GM19035 (cell line): ENCODE results near the gene HDLBP.

Source experiments
- ATAC-seq: cut with Tn5 transposase; IDR thresholded peaks from one replicate; pipeline ENCODE4 v1.9.1; 2021; ENCODE audit not compliant: unreplicated experiment

Gene HDLBP, protein sequence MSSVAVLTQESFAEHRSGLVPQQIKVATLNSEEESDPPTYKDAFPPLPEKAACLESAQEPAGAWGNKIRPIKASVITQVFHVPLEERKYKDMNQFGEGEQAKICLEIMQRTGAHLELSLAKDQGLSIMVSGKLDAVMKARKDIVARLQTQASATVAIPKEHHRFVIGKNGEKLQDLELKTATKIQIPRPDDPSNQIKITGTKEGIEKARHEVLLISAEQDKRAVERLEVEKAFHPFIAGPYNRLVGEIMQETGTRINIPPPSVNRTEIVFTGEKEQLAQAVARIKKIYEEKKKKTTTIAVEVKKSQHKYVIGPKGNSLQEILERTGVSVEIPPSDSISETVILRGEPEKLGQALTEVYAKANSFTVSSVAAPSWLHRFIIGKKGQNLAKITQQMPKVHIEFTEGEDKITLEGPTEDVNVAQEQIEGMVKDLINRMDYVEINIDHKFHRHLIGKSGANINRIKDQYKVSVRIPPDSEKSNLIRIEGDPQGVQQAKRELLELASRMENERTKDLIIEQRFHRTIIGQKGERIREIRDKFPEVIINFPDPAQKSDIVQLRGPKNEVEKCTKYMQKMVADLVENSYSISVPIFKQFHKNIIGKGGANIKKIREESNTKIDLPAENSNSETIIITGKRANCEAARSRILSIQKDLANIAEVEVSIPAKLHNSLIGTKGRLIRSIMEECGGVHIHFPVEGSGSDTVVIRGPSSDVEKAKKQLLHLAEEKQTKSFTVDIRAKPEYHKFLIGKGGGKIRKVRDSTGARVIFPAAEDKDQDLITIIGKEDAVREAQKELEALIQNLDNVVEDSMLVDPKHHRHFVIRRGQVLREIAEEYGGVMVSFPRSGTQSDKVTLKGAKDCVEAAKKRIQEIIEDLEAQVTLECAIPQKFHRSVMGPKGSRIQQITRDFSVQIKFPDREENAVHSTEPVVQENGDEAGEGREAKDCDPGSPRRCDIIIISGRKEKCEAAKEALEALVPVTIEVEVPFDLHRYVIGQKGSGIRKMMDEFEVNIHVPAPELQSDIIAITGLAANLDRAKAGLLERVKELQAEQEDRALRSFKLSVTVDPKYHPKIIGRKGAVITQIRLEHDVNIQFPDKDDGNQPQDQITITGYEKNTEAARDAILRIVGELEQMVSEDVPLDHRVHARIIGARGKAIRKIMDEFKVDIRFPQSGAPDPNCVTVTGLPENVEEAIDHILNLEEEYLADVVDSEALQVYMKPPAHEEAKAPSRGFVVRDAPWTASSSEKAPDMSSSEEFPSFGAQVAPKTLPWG (N-terminal part only)

DNA sequence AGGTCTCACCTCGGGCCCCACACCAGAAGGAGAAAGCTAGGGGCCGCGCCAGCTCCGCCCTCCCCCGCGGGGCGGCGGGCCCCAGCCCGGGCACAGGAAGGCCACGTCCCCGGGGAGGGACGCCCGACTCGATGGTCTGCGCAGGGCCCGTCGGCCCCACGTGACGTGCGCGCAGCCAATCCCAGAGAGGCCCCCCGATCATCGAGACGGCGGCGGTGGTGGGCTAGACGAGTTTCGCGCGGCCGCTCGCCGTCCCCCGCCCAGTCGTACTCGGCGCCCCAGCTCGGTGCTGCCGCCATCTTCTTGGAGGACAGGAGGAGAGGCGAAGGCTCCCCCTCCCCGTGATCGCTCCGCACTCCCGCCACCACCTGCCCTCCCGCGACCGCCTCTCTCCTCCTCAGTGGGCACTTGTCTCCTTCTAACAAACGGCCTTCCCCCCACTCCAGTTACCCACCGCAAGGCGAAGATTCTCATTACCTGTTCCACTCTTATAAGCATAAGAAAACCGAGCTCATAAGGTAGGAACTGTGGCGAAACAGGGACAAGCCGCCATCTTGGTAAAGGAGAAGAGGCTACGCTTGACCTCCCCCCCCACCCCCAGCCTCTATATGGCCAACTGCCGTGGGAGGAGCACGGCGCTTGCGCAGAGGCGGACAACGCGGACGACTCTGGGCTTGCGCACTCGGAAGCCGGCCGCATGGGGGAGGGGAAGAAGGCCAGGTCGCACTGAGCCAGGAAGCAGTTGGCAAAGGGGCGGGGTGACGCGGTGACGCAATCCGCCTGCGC, at the start of gene HDLBP:
Gene HDLBP (minus strand): TSS at position 580 of the 786 bp plus-strand sequence. CDS start 48,803 bp downstream, outside the sequence.
- peak; percentile 66 for ATAC-seq

DNA sequence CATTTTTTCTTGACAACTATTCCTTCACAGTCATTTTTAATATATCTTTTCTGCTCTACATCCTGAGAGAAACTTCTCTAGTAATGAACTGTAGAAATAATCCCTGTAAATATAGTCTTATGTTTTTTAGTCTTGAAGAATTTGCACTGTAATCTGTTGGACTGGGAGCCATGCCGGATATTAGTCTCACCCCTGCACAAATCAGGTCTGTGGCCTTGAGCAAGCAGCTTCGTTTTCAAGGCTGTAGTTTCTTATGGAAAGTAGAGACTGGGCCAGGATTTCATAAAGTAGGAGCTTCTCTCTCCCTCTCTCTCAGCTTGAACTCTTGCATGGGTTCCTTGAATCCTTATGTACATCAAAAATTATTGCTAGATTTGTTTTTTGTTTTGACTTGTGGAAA, 49.3 kb upstream of the HDLBP start:
- no peak for ATAC-seq

DNA sequence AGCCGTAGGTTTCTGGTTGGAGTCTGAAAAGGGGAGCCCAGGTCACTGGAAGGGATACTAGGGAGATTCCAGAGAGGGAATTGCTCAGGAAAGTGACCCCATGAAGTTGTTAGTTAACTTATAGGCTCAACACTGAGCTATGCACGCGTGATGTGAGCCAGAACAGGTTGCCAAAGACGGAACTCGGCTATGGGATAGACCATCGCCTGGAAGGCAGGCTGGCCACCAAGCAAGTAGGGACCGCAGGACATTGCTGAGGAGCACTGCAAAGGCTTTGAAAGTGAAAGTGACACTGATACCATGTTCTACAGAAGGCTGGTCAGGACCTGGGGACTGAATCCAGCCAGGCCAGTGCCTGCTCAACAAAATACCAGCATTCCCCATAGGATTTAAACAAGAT, 48.0 kb upstream of the HDLBP start:
- no peak for ATAC-seq

DNA sequence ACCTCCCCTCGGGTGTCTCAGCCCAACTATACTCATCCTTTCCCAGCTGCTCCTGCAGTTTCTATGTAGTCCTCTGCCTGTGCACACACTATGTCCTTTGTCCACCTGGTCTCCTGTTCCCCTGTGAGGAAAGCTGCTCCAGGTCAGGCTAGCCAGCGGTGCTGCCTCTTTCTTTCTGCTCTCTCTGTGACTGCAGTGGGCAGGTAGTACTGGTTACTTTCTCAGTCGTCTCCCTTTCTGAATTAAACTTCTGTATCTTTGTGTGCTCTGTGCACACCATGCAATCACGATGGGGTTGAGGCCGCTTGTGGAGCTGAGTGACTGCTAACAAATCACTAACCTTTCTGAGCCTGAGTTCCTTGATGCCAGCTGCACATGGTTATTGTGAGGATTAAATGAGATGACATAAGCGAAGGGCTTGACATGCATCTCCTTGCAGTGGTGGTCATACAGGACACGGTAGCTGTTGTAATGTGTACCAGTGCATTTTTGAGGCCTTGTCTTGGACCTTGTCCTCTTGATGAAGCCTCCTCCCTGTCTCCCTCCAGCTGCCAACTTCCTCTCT, 44.1 kb upstream of the HDLBP start:
- no peak for ATAC-seq

DNA sequence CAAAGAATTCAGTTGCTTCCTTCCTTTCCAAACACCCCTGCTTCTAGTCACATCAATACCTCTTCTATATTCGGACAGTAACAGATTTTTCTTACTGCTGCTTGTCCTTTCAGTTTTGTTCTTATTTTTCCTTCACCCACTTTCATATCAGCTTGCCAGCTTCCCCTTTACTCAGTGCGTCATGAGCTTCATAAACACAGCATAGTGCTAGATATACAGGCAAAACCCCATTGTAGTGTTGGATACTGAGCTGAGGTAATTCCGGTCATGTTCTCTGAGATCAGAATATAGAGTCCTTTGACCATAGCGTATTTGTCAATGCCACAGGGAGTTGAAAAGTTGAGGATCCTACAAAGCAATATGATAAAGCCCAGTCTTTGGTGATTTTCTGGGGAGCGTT, 43.0 kb upstream of the HDLBP start:
- peak; percentile 33 for ATAC-seq

DNA sequence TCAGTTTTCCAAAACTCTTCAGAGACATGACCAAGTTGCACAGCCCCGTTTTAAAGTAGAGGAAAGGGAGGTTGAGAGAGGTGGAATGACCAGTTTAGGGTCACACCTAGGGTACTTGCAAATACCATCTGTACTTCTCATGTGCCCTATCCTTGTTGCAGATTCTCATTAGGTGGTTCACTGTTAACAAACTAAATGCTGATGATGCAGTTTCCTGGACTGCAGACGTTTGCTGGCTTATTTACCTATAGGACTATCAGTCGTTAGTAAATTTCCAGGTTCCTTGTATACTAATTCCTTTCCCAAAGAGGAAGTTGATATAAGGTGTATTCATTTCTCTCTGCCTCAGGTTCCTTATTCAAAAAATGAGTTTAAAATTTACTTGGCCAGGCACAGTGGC, 42.1 kb upstream of the HDLBP start:
- ATAC-seq: no peak

DNA sequence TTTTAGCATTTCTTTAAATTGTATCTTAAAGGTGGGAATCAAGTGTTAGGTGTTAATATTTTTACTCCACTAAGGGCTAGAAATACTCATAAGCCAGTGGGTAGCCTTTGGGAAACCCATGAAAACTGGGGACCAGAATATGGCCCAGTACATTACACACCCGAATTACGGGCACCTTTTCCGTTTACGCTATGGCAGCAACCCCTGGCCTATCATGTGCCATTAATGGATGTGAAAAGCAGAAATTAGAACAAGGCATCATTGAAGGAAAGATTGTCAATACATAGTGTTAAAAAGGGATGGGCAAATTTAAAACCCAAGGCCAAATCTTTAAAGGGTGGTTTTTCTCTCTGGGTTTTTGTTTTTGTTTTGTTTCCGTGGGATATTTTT, 41.4 kb upstream of the HDLBP start:
- no peak for ATAC-seq

DNA sequence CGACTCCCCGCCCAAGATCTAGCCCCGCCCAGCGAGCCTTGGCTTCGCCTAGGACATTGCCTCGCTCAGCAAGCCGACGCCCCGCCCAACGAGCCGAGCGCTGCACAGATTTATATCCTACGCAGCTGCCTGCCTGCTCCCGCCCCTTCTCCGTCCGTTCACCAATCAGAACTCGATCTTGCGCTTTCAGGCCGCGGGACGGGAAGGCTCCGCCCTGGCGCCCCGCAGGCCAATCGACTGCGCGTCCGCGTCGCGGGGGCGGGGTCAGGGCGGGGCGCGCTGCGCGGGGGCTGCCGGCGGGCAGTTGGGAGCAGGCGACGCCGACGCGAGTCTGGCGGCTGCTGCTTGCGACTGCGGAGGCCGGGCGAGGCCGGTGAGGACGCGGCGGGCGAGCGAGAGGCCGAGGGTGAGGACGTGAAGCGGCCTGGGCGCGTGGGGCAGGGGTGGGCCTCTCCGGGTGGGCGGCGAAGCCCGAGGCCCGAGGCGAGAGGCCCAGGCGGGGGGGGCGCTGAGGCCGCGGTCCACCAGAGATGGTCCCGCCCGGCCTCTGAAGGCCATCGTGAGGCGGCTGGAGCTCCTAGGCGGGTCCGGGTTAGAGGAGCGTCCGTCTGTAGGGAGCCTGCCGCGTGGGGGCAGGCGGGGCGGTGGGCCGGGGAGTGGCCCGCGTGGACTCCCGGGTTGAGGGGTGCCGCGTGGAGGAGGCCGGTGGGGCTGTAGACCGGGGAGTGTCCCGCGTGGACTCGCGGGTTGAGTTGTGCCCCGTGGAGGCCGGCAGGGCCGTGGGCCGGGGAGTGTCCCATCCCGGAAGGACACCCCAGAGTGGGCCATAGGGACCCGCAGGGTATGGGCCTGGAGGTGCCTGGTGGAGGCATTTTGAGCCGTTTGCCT, 40.8 kb upstream of the HDLBP start, which contains the start of gene FARP2:
Gene FARP2 (plus strand): TSS at position 303 of the 888 bp plus-strand sequence. CDS start 16,823 bp downstream, outside the sequence.
- ATAC-seq: peak; percentile 78

DNA sequence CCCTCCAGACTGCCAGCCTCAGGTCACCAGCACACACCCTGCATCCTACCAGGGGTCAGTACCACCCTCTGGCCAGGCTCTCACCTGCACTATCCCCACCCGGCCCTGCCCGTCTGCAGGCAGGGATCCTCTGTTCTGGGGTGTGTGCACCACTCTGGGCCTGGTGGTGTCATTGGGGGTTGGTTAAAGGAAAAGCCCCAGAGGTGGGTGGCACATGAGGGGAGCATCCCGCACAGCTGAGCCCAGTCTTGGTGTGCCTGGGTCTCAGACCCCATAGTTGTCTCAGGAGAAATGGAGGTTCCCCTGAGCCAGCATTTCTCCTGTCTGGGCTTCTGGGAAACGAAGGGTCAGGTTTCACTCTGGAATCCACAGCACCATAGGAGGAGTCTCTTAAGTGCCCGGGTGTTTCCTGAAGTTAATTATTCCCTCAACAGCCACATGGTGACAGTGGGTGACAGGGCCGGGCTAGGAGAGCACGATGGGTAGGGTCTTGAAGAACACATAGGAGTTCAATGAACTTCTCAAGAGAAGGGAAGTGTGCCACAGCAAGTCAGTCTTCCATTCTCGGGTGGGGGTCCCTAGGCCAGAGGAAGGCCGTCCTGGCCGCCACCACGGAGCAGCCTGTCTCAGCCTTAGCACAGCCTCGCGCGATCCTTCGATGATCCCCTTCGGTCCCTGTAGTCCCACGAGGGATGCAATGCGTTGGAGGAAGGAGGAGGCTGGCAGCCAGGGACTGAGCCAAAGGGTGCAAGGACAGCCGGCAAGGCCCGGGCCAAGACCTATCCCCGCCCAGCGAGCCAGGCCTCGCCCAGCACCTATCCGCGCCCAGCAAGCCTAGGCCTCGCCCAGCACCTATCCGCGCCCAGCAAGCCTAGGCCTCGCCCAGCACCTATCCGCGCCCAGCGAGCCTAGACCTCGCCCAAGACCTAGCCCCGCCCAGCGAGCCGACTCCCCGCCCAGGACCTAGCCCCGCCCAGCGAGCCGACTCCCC, 39.5 kb upstream of the HDLBP start:
- peak; percentile 43 for ATAC-seq

DNA sequence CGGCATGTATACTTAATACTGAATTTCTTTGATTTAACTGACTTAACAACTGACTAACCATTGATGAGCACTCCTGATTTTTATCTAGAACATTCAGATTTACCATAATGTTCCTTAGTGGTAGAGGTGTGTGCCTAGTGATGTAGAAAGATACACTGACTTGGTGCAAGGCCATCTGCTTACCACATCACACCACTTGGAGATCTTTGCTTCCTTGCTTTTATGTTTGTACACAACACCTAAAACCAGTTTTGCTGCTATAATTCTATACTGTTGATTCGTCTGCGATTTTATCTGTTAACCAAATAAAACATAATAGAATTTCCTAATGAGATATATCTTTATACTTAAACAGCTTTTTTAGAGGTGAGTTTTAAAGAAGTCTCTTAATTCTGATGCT, 36.8 kb upstream of the HDLBP start:
- no peak for ATAC-seq

DNA sequence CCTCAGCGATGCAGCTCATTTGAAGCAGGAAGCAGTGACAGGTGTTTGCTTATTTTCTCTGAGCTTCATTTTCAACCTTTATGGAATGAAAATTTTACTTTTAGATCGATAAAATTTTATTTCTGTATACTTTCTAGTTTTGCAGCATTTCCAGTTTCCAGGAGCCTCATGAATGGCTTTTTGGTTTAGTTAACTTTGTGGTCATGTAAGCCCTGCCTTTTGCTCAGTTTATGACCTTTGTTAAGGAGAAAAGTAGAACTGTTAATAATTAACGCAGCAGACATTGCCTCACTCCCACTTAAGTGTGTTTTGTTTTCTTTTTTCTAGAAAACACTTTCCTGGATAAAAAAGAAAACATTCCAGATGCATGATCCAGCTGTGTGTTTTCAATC, 36.2 kb upstream of the HDLBP start:
- no peak for ATAC-seq

DNA sequence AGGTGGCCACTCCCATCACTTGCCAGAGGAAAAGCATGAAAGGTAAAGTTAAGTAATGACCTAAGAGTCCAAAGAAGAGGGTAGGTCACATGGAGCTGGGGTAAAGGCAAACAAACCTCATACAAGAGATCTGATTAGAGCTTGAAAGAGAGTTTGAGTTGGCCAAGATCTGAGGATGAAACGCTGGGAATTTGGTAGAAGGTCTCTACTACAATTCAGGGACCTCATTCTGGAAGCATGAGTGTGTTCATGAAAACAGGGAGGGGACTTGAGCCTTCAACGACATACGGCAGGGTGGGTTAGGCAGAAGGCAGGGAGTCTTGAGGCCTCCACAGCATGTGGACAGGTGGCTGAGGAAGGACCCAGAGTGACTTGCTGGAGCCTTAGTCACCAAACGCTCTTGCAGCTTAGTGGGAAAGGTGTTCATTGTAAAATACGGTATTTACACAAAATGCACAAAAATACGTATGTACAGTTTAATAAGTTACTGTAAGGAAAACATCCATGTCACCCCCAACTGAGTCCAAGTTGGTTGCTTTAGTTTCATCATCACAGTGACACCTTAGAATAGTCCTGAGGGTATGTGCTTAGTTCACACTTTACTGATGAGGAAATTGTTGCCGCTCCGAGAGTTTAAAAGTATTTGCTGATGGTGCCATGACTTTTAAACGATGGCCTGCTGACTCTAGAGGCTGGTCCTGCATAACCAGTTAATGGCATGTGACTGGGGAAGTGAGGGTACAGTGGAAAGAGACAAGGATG, 35.6 kb upstream of the HDLBP start:
- ATAC-seq: no peak

DNA sequence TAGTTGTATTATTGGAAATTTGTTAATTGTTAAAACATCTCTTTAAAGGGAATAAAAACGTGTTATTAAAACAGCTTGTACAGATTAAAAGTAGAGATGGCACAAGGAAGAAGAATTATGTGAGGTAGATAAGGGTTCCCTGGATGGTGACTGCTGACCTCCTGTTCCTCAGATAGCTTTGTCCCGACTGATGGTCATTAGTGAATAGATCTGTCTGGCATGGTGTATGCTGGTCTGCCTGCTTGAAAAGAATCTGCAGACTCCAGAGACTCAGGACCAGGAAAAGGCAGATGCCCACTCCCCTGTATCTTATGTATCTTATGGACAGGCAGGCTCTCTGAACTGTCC, 35.0 kb upstream of the HDLBP start:
- no peak for ATAC-seq

DNA sequence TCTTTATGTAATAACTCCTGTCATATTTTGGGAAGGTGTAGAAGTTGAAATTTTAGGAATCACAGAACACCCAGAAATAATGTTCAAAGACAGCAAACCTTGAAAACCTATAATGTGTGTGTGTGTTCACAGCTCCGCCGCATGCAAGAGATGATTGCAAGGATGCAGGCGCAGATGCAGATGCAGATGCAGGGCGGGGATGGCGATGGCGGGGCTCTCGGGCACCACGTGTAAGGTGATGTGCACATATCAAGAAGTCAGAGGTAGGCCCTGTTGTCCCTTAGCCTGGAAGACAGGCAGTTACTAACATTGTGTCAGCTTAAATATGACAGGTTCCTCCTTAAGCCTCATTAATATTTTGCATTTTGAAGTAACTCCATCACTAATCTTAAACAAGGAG, 34.5 kb upstream of the HDLBP start:
- ATAC-seq: no peak

DNA sequence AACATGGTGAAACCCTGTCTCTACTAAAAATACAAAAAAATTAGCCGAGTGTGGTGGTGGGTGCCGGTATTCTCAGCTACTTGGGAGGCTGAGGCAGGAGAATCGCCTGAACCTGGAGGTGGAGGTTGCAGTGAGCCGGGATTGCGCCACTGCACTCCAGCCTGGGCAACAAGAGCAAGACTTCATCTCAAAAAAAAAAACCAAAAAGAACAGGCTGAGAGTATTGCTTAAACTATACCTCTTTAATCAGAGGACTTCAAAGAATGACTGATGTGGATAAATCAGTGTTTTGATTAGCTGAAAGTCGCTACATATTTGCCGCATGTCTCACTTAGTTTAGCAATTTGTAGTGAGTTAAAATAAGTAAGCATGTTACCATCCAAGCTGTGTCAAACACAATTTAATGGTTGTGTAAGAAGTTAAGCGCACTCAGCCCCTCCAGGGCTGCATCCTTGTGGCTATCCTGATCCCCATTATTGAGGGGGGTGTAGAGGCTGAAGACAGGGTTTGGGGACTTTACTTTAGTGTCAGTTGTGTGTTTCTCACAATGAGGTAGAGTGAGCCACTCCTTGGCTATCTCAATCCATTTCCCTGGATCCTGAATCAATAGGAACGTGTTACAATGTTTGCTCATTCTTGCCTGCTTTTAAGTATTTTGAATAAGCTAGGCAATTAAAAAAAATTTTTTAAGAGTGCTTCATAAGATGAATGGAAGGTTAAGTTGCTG, 29.6 kb upstream of the HDLBP start:
- ATAC-seq: no peak

DNA sequence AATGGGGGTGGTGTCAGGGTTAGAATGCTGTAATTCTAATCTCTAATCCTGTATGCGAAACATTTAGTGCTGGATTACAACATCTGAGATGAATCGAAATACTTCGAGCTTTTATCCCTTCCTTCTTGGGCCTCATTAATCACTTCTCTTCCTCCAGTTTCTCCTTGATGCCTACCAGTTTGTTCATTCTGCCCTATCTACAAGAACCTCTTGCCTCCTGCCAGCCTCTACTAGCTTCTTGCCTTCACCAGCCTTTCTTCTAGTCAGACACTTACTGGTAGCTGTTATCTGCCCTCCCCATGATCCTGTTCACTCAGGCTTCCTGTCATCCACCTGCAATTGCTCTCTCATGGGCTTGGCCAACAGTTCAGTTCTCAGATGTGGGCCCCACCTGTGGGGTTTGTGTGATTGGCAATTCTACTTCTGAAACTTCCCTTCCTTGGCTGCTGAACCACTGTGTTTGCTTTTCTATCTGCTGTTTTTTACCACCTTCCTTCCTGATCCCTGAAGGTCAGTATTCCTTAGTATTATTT, 25.2 kb upstream of the HDLBP start:
- ATAC-seq: no peak
